ENCODE data around the gene ELP6. TPM values are rescaled to one million over a fixed set of nuclear protein-coding genes. Genes with fewer than 3 reads are reported as not detected.

Gene ELP6
- total and polyA plus RNA-seq, 9 of the 15 experiments (the other 6 are each of a cell fraction or from before 2014, with no cell fraction given) = 76.9 to 198 (median 83.3) TPM

DNA sequence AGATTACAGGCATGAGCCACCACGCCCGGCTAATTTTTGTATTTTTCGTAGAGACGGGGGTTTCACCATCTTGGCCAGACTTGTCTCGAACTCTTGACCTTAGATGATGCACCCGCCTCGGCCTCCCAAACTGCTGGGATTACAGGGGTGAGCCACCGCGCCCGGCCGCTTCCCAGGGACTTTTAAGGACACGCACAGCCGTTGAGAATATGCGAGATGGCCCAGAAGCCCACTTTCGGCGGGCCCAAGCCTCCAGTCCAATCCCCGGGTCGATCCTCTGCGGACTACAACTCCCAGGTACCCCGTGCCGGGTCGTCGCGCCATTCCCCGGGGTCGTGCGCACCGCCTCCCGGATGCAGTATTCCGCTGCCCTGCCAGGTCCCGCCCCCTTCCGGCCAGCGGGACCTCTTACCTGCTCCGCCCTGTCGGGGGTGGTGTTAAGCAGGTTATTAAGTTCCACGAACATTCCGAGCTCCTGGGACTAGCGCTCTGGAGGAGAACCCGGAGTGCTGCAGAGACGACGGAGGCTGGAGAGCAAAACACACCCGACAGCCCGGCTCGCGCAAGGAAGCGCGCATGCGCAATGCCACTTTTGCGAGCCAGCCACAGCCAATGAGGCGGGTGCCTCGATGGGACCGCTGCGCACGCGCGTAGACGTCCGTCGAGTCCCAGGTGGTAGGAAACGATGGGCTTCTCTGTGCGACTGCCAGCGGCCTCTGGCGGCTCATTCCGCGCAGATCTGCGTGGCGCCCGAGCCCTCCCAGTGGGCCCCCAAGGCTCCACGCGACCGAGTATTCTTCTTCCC is at the start of gene ELP6 (continued):
- TF ChIP-seq, protein P1, sequence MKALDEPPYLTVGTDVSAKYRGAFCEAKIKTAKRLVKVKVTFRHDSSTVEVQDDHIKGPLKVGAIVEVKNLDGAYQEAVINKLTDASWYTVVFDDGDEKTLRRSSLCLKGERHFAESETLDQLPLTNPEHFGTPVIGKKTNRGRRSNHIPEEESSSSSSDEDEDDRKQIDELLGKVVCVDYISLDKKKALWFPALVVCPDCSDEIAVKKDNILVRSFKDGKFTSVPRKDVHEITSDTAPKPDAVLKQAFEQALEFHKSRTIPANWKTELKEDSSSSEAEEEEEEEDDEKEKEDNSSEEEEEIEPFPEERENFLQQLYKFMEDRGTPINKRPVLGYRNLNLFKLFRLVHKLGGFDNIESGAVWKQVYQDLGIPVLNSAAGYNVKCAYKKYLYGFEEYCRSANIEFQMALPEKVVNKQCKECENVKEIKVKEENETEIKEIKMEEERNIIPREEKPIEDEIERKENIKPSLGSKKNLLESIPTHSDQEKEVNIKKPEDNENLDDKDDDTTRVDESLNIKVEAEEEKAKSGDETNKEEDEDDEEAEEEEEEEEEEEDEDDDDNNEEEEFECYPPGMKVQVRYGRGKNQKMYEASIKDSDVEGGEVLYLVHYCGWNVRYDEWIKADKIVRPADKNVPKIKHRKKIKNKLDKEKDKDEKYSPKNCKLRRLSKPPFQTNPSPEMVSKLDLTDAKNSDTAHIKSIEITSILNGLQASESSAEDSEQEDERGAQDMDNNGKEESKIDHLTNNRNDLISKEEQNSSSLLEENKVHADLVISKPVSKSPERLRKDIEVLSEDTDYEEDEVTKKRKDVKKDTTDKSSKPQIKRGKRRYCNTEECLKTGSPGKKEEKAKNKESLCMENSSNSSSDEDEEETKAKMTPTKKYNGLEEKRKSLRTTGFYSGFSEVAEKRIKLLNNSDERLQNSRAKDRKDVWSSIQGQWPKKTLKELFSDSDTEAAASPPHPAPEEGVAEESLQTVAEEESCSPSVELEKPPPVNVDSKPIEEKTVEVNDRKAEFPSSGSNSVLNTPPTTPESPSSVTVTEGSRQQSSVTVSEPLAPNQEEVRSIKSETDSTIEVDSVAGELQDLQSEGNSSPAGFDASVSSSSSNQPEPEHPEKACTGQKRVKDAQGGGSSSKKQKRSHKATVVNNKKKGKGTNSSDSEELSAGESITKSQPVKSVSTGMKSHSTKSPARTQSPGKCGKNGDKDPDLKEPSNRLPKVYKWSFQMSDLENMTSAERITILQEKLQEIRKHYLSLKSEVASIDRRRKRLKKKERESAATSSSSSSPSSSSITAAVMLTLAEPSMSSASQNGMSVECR (CRISPR knock-in tag; IDR thresholded peaks at IDR 0.05) = peak; percentile 78; the same call in 1 of the 2 replicates
- TF ChIP-seq ZFP1 (CRISPR knock-in tag; IDR thresholded peaks at IDR 0.05) (no peak), MXI1 (IDR thresholded peaks at IDR 0.05; ENCODE audit: low read depth, low read length) (peak; percentile 69; the same call in 1 of the 2 replicates), KLF6 (CRISPR knock-in tag; IDR thresholded peaks at IDR 0.05; ENCODE audit: borderline replicate concordance) (no peak), GTF2A2 (tag; IDR thresholded peaks at IDR 0.05) (no peak), PTTG1 (tag; IDR thresholded peaks at IDR 0.05; ENCODE audit: low read depth) (no peak), ZNF431 (CRISPR knock-in tag; IDR thresholded peaks at IDR 0.05) (peak; percentile 74), HMG20B (CRISPR knock-in tag; IDR thresholded peaks at IDR 0.05) (0 out of 2 replicates have a peak, but pooled peaks have one; percentile 36), EP400 (IDR thresholded peaks at IDR 0.05) (peak; percentile 92)
- TF ChIP-seq, protein P2, sequence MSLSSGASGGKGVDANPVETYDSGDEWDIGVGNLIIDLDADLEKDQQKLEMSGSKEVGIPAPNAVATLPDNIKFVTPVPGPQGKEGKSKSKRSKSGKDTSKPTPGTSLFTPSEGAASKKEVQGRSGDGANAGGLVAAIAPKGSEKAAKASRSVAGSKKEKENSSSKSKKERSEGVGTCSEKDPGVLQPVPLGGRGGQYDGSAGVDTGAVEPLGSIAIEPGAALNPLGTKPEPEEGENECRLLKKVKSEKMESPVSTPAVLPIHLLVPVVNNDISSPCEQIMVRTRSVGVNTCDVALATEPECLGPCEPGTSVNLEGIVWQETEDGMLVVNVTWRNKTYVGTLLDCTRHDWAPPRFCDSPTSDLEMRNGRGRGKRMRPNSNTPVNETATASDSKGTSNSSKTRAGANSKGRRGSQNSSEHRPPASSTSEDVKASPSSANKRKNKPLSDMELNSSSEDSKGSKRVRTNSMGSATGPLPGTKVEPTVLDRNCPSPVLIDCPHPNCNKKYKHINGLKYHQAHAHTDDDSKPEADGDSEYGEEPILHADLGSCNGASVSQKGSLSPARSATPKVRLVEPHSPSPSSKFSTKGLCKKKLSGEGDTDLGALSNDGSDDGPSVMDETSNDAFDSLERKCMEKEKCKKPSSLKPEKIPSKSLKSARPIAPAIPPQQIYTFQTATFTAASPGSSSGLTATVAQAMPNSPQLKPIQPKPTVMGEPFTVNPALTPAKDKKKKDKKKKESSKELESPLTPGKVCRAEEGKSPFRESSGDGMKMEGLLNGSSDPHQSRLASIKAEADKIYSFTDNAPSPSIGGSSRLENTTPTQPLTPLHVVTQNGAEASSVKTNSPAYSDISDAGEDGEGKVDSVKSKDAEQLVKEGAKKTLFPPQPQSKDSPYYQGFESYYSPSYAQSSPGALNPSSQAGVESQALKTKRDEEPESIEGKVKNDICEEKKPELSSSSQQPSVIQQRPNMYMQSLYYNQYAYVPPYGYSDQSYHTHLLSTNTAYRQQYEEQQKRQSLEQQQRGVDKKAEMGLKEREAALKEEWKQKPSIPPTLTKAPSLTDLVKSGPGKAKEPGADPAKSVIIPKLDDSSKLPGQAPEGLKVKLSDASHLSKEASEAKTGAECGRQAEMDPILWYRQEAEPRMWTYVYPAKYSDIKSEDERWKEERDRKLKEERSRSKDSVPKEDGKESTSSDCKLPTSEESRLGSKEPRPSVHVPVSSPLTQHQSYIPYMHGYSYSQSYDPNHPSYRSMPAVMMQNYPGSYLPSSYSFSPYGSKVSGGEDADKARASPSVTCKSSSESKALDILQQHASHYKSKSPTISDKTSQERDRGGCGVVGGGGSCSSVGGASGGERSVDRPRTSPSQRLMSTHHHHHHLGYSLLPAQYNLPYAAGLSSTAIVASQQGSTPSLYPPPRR (CRISPR knock-in tag; IDR thresholded peaks at IDR 0.05; ENCODE audit: borderline replicate concordance) = 0 out of 2 replicates have a peak, but pooled peaks have one; percentile 50
- TF ChIP-seq, protein P3, sequence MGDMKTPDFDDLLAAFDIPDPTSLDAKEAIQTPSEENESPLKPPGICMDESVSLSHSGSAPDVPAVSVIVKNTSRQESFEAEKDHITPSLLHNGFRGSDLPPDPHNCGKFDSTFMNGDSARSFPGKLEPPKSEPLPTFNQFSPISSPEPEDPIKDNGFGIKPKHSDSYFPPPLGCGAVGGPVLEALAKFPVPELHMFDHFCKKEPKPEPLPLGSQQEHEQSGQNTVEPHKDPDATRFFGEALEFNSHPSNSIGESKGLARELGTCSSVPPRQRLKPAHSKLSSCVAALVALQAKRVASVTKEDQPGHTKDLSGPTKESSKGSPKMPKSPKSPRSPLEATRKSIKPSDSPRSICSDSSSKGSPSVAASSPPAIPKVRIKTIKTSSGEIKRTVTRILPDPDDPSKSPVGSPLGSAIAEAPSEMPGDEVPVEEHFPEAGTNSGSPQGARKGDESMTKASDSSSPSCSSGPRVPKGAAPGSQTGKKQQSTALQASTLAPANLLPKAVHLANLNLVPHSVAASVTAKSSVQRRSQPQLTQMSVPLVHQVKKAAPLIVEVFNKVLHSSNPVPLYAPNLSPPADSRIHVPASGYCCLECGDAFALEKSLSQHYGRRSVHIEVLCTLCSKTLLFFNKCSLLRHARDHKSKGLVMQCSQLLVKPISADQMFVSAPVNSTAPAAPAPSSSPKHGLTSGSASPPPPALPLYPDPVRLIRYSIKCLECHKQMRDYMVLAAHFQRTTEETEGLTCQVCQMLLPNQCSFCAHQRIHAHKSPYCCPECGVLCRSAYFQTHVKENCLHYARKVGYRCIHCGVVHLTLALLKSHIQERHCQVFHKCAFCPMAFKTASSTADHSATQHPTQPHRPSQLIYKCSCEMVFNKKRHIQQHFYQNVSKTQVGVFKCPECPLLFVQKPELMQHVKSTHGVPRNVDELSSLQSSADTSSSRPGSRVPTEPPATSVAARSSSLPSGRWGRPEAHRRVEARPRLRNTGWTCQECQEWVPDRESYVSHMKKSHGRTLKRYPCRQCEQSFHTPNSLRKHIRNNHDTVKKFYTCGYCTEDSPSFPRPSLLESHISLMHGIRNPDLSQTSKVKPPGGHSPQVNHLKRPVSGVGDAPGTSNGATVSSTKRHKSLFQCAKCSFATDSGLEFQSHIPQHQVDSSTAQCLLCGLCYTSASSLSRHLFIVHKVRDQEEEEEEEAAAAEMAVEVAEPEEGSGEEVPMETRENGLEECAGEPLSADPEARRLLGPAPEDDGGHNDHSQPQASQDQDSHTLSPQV (IDR thresholded peaks at IDR 0.05) = peak; percentile 90
